Measurements from ENCODE around the gene QSER1. TPM values are rescaled to one million over a fixed set of nuclear protein-coding genes. Genes with fewer than 3 reads are reported as not detected.

QSER1 gene
- total and polyA plus RNA-seq, 7 donors, result 1.2 to 41.0 (median 24.6) TPM

GRCh38 chr11:33016654-33017053 lies 124.0 kb downstream of the QSER1 start:
- Histone ChIP-seq H3K27me3 (no peaks in the 10 kb centered on the region), H3K9me3 (no peaks in the 10 kb centered on the region), H3K27ac (peak overlapping the region in 3 of 4 donors; percentile 62 to 82 (median 72)), H3K4me3 (peak overlapping the region; percentile 40 to 77 (median 66)), H3K4me1 (peaks cover 0 to 13% (median 10%) of the 10 kb centered on the region in 4 donors), H3K36me3 (no peaks in the 10 kb centered on the region)
- no peak for TF ChIP-seq POLR2A (IDR thresholded peaks at IDR 0.05)
- no peak for TF ChIP-seq POLR2AphosphoS5 (IDR thresholded peaks at IDR 0.05)
- no peak for TF ChIP-seq EP300 (IDR thresholded peaks at IDR 0.05)
- TF ChIP-seq CTCF (IDR thresholded peaks at IDR 0.05), result no peak
- intact Hi-C loops (cut with DNase I), result loop anchor here (10.0 kb wide), 1 partner anchor 52 kb away; no protein-coding TSS in a partner anchor
- DNase-seq, result no peak
- WGBS, 2 donors, result 66 to 70% methylated on average over 4 of the region's 4 CpGs

- WGBS, 2 donors, result 85 to 93% methylated on average over 9 of the region's 9 CpGs
- intact Hi-C loops (cut with DNase I), result loop anchor here (10.0 kb wide), 1 partner anchor 53 kb away; no protein-coding TSS in a partner anchor
Observed at GRCh38 chr11:33017478-33017877, 124.9 kb downstream of the QSER1 start.

GRCh38 chr11:33017965-33018364 lies 125.4 kb downstream of the QSER1 start:
- 82 to 90% methylated on average over 3 of the region's 3 CpGs for WGBS, 2 donors
- no peak for TF ChIP-seq POLR2AphosphoS5 (IDR thresholded peaks at IDR 0.05)
- TF ChIP-seq CTCF (IDR thresholded peaks at IDR 0.05), result no peak
- TF ChIP-seq POLR2A (IDR thresholded peaks at IDR 0.05), result no peak
- TF ChIP-seq EP300 (IDR thresholded peaks at IDR 0.05), result no peak
- no peaks in the 10 kb centered on the region for H3K27me3 ChIP-seq
- no peak overlapping the region for H3K4me3 ChIP-seq
- H3K9me3 ChIP-seq, result no peaks in the 10 kb centered on the region
- no peak overlapping the region for H3K27ac ChIP-seq
- DNase-seq, result no peak
- H3K4me1 ChIP-seq, result peaks cover 0 to 22% (median 10%) of the 10 kb centered on the region in 4 donors
- intact Hi-C loops (cut with DNase I), result loop anchor here (10.0 kb wide), 1 partner anchor 53 kb away; no protein-coding TSS in a partner anchor
- no peaks in the 10 kb centered on the region for H3K36me3 ChIP-seq

More at GRCh38 chr11:33017478-33017877, 124.9 kb downstream of the QSER1 start:
- Histone ChIP-seq H3K27ac (no peak overlapping the region), H3K4me3 (peak overlapping the region in 1 of 4 donors; percentile 3), H3K4me1 (peaks cover 0 to 19% (median 10%) of the 10 kb centered on the region in 4 donors), H3K9me3 (no peaks in the 10 kb centered on the region), H3K27me3 (no peaks in the 10 kb centered on the region), H3K36me3 (no peaks in the 10 kb centered on the region)
- TF ChIP-seq CTCF (IDR thresholded peaks at IDR 0.05) (no peak), POLR2A (IDR thresholded peaks at IDR 0.05) (no peak)
- DNase-seq, result no peak

GRCh38 chr11:33018840-33019239 lies 126.2 kb downstream of the QSER1 start:
- H3K9me3 ChIP-seq, result no peaks in the 10 kb centered on the region
- H3K4me3 ChIP-seq, result no peak overlapping the region
- 88 to 89% methylated on average over 6 of the region's 6 CpGs for WGBS, 2 donors
- no peaks in the 10 kb centered on the region for H3K36me3 ChIP-seq
- TF ChIP-seq POLR2A (IDR thresholded peaks at IDR 0.05) (no peak), EP300 (IDR thresholded peaks at IDR 0.05) (no peak), CTCF (IDR thresholded peaks at IDR 0.05) (no peak), POLR2AphosphoS5 (IDR thresholded peaks at IDR 0.05) (no peak)
- peaks cover 0 to 22% (median 10%) of the 10 kb centered on the region in 4 donors for H3K4me1 ChIP-seq
- intact Hi-C loops (cut with DNase I), result loop anchor here (10.0 kb wide), 1 partner anchor 54 kb away; no protein-coding TSS in a partner anchor
- H3K27me3 ChIP-seq, result no peaks in the 10 kb centered on the region
- no peak for DNase-seq
- no peak overlapping the region for H3K27ac ChIP-seq

GRCh38 chr11:33021501-33021900 lies 128.9 kb downstream of the QSER1 start:
- TF ChIP-seq POLR2AphosphoS5 (IDR thresholded peaks at IDR 0.05) (no peak), CTCF (IDR thresholded peaks at IDR 0.05) (no peak), EP300 (IDR thresholded peaks at IDR 0.05) (no peak), POLR2A (IDR thresholded peaks at IDR 0.05) (no peak)
- intact Hi-C loops (cut with DNase I), result no loop called here
- no peak for DNase-seq
- no peak overlapping the region for H3K4me3 ChIP-seq
- H3K27ac ChIP-seq, result no peak overlapping the region
- peaks cover 0 to 19% (median 6%) of the 10 kb centered on the region in 4 donors for H3K4me1 ChIP-seq
- no peaks in the 10 kb centered on the region for H3K36me3 ChIP-seq
- no peaks in the 10 kb centered on the region for H3K27me3 ChIP-seq
- 94 to 99% methylated on average over 1 of the region's 1 CpG for WGBS, 2 donors
- H3K9me3 ChIP-seq, result no peaks in the 10 kb centered on the region

Data from sigmoid colon (tissue), 7 donors.